H9 (cell line): ENCODE data around the gene FAM227B. TPM values are rescaled to one million over a fixed set of nuclear protein-coding genes. Genes with fewer than 3 reads are reported as not detected.

Experiments
- DNase-seq: peaks from one replicate; pipeline ENCODE4 v3.0.0-alpha.2; 2017
- H2AFZ ChIP-seq: one replicate; pipeline ENCODE4 v1.6.1; 2013; ENCODE audit warnings: mild to moderate bottlenecking, low read length, control low read depth, moderate library complexity
- H2AK5ac ChIP-seq: 2 replicates; pipeline ENCODE4 v1.6.1; 2013; ENCODE audit warnings: low read length, control low read depth, mixed read lengths; ENCODE audit not compliant: insufficient read length
- H2BK120ac ChIP-seq: one replicate; pipeline ENCODE4 v1.6.1; 2013; ENCODE audit warnings: low read depth, mild to moderate bottlenecking, low read length, control low read depth, inconsistent platforms; ENCODE audit not compliant: poor library complexity, severe bottlenecking
- H2BK12ac ChIP-seq: 2 replicates; pipeline ENCODE4 v1.6.1; 2013; ENCODE audit warnings: low read length, control low read depth, mixed read lengths, low read depth; ENCODE audit not compliant: insufficient read length
- H2BK15ac ChIP-seq: 2 replicates; pipeline ENCODE4 v1.6.1; 2013; ENCODE audit warnings: low read depth, low read length, control low read depth
- H2BK20ac ChIP-seq: one replicate; pipeline ENCODE4 v1.6.1; 2013; ENCODE audit warnings: low read depth, mild to moderate bottlenecking, low read length, control low read depth, inconsistent platforms; ENCODE audit not compliant: poor library complexity, severe bottlenecking
- H2BK5ac ChIP-seq: 2 replicates; pipeline ENCODE4 v1.6.1; 2013; ENCODE audit warnings: low read length, control low read depth, mixed read lengths; ENCODE audit not compliant: insufficient read length
- H3K14ac ChIP-seq: 2 replicates; pipeline ENCODE4 v1.6.1; 2013; ENCODE audit warnings: low read length, control low read depth; ENCODE audit not compliant: insufficient read depth
- H3K18ac ChIP-seq: 2 replicates; pipeline ENCODE4 v1.6.1; 2013; ENCODE audit warnings: low read depth, mild to moderate bottlenecking, mixed read lengths, low read length, control low read depth; ENCODE audit not compliant: insufficient read length
- H3K23ac ChIP-seq: 2 replicates; pipeline ENCODE4 v1.6.1; 2013; ENCODE audit warnings: low read length, control low read depth, mixed read lengths, low read depth; ENCODE audit not compliant: insufficient read length
- H3K23me2 ChIP-seq: 2 replicates; pipeline ENCODE4 v1.6.1; 2013; ENCODE audit warnings: low read depth, mild to moderate bottlenecking, mixed read lengths, low read length, control low read depth; ENCODE audit not compliant: insufficient read length, poor library complexity, severe bottlenecking
- H3K27ac ChIP-seq: 2 replicates; pipeline ENCODE4 v1.5.1; 2013; ENCODE audit warnings: low read length, control low read depth, mixed read lengths, low read depth; ENCODE audit not compliant: insufficient read length
- H3K27me3 ChIP-seq: 2 replicates; pipeline ENCODE4 v1.6.1; 2013; ENCODE audit warnings: low read length, control low read depth, inconsistent platforms; ENCODE audit not compliant: insufficient read depth
- H3K4ac ChIP-seq: 2 replicates; pipeline ENCODE4 v1.6.1; 2013; ENCODE audit warnings: low read depth, mild to moderate bottlenecking, control low read depth, inconsistent platforms, low read length, moderate library complexity
- H3K4me1 ChIP-seq: 2 replicates; pipeline ENCODE4 v1.6.1; 2013; ENCODE audit warnings: low read length, control low read depth, inconsistent platforms; ENCODE audit not compliant: insufficient read depth
- H3K4me2 ChIP-seq: 2 replicates; pipeline ENCODE4 v1.6.1; 2013; ENCODE audit warnings: low read length, control low read depth, mixed read lengths; ENCODE audit not compliant: insufficient read length, insufficient read depth
- H3K56ac ChIP-seq: 2 replicates; pipeline ENCODE4 v1.6.1; 2013; ENCODE audit warnings: low read depth, mild to moderate bottlenecking, mixed read lengths, low read length, control low read depth; ENCODE audit not compliant: insufficient read length
- H3K79me1 ChIP-seq: 2 replicates; pipeline ENCODE4 v1.6.1; 2013; ENCODE audit warnings: low read depth, mild to moderate bottlenecking, moderate library complexity, low read length, control low read depth, inconsistent platforms; ENCODE audit not compliant: insufficient read depth, poor library complexity, severe bottlenecking
- H3K79me2 ChIP-seq: 2 replicates; pipeline ENCODE4 v1.6.1; 2013; ENCODE audit warnings: low read length, control low read depth, inconsistent platforms; ENCODE audit not compliant: insufficient read depth
- H3K9ac ChIP-seq: 2 replicates; pipeline ENCODE4 v1.6.1; 2013; ENCODE audit warnings: low read length, control low read depth, mixed read lengths; ENCODE audit not compliant: insufficient read length; ENCODE audit errors: extremely low read depth
- H3K9me3 ChIP-seq: one replicate; pipeline ENCODE4 v1.6.1; 2013; ENCODE audit warnings: low read depth, low read length, inconsistent platforms; ENCODE audit not compliant: control insufficient read depth
- H3T11ph ChIP-seq: one replicate; pipeline ENCODE4 v1.6.1; 2013; ENCODE audit warnings: mild to moderate bottlenecking, low read length, control low read depth, inconsistent platforms
- H4K20me1 ChIP-seq: one replicate; pipeline ENCODE4 v1.6.1; 2013; ENCODE audit not compliant: control insufficient read depth, insufficient read length, insufficient read depth
- H4K5ac ChIP-seq: 2 replicates; pipeline ENCODE4 v1.6.1; 2013; ENCODE audit warnings: low read depth, mild to moderate bottlenecking, mixed read lengths, low read length, control low read depth; ENCODE audit not compliant: insufficient read length
- H4K8ac ChIP-seq: replicated peaks from 2 replicates; pipeline ENCODE4 v1.6.1; 2013; ENCODE audit warnings: low read length, control low read depth, mixed read lengths, low read depth; ENCODE audit not compliant: insufficient read length
- H4K91ac ChIP-seq: 2 replicates; pipeline ENCODE4 v1.6.1; 2013; ENCODE audit warnings: low read depth, mild to moderate bottlenecking, moderate library complexity, mixed read lengths, low read length, control low read depth; ENCODE audit not compliant: insufficient read length
- H3K27ac Mint-ChIP-seq, 3 experiments: 2 replicates in 2 of 3; 3 replicates in 1 of 3; pipeline ENCODE4 v1.8.0; 2020 to 2021; ENCODE audit warnings: mixed read lengths in 3 of 3, mild to moderate bottlenecking in 1 of 3, moderate library complexity in 1 of 3
- H3K27me3 Mint-ChIP-seq: 2 replicates; pipeline ENCODE4 v1.8.0; 2021; ENCODE audit warnings: low read depth, mild to moderate bottlenecking, moderate library complexity, mixed read lengths
- H3K36me3 Mint-ChIP-seq, 3 experiments: 2 replicates in 2 of 3; 3 replicates in 1 of 3; pipeline ENCODE4 v1.8.0; 2020 to 2021; ENCODE audit warnings: low read depth in 3 of 3, mixed read lengths in 3 of 3; ENCODE audit not compliant: insufficient read depth in 1 of 3
- H3K4me1 Mint-ChIP-seq, 2 experiments: 2 replicates each; pipeline ENCODE4 v1.8.0; 2020; ENCODE audit warnings: mixed read lengths in 2 of 2
- H3K4me3 Mint-ChIP-seq, 2 experiments: 2 replicates in 1 of 2; 3 replicates in 1 of 2; pipeline ENCODE4 v1.8.0; 2020 to 2021; ENCODE audit warnings: mild to moderate bottlenecking in 2 of 2, mixed read lengths in 2 of 2, moderate library complexity in 1 of 2
- H3K9me3 Mint-ChIP-seq, 2 experiments: 2 replicates in 1 of 2; 3 replicates in 1 of 2; pipeline ENCODE4 v1.8.0; 2020; ENCODE audit warnings: mild to moderate bottlenecking in 2 of 2, mixed read lengths in 2 of 2, moderate library complexity in 1 of 2
- CTCF ChIP-seq: fragments of 200-600 bp; sonication (generic); conservative IDR thresholded peaks from 3 replicates; pipeline ENCODE4 v1.8.0; 2021; ENCODE audit warnings: antibody characterized with exemption, mild to moderate bottlenecking
- WGBS: extraction: QIAGEN DNeasy Blood & Tissue Kit; methylation state at CpG from one replicate; pipeline ENCODE4 v1.1.7; 2013; ENCODE audit warnings: missing lambda C conversion rate, low lambda C conversion rate, mixed read lengths; ENCODE audit not compliant: insufficient read length; ENCODE audit errors: extremely low coverage; 5-methylcytosine and 5-hydroxymethylcytosine counted together
- total RNA-seq: library from RNA; stranded (reverse); gene quantifications from 2 replicates; pipeline ENCODE4 v1.2.1, GENCODE V29; 2021

FAM227B gene
- total RNA-seq, 1 experiment from 2014 or later: 5.5 TPM

- H3K23ac ChIP-seq: no peak overlapping the region
- H3K4me1 ChIP-seq: peaks cover 4% of the 10 kb centered on the region; the same call in 1 of the 2 replicates
- H3K4me2 ChIP-seq: no peak overlapping the region
- H3K27ac Mint-ChIP-seq: peak overlapping the region in 1 of 3 experiments; percentile 81; a peak in 2 of 7 replicates
- DNase-seq: no peak
- H3K4me3 Mint-ChIP-seq: no peak overlapping the region
- no peak overlapping the region for H3T11ph ChIP-seq
- no peak overlapping the region for H3K18ac ChIP-seq
- H2AFZ ChIP-seq: no peak overlapping the region
- H3K27me3 ChIP-seq: no peaks in the 10 kb centered on the region
- TF ChIP-seq CTCF: no peak
- no peak overlapping the region for H2BK15ac ChIP-seq
- H3K9me3 Mint-ChIP-seq: no peaks in the 10 kb centered on the region; a peak in 1 of 5 replicates
- H2BK12ac ChIP-seq: peak overlapping the region; percentile 71
- no peak overlapping the region for H2AK5ac ChIP-seq
- WGBS: no CpG with 5 or more reads among the region's 1 CpG
- H3K23me2 ChIP-seq: no peaks in the 10 kb centered on the region
- no peak overlapping the region for H2BK5ac ChIP-seq
- no peaks in the 10 kb centered on the region for H3K79me1 ChIP-seq
- no peak overlapping the region for H4K8ac ChIP-seq
- no peak overlapping the region for H2BK20ac ChIP-seq
- no peak overlapping the region for H2BK120ac ChIP-seq
- no peaks in the 10 kb centered on the region for H4K20me1 ChIP-seq
- H3K9me3 ChIP-seq: no peaks in the 10 kb centered on the region
- H3K4ac ChIP-seq: no peak overlapping the region
- H3K79me2 ChIP-seq: no peaks in the 10 kb centered on the region
- H4K91ac ChIP-seq: no peak overlapping the region
- H3K56ac ChIP-seq: no peak overlapping the region
- peaks cover 0 to 6% (median 0%) of the 10 kb centered on the region in 3 experiments; a peak in 3 of 7 replicates for H3K36me3 Mint-ChIP-seq
- H3K4me1 Mint-ChIP-seq: peaks cover 22% of the 10 kb centered on the region in 2 experiments
- H3K9ac ChIP-seq: no peak overlapping the region
- no peak overlapping the region for H3K27ac ChIP-seq
- no peak overlapping the region for H3K14ac ChIP-seq
- H4K5ac ChIP-seq: no peak overlapping the region
- H3K27me3 Mint-ChIP-seq: no peaks in the 10 kb centered on the region
Observed at GRCh38 chr15:49314716-49315115, 305.9 kb downstream of the FAM227B start.
